Lower leg skin (tissue), 4 donors: Measurements from ENCODE around the gene CREB3. TPM values are rescaled to one million over a fixed set of nuclear protein-coding genes. Genes with fewer than 3 reads are reported as not detected.

Experiments
- DNase-seq, 2 donors: peaks; one replicate each; pipeline ENCODE4 v3.0.0-alpha.2; 2019; ENCODE audit warnings: low spot score in 2 of 2
- H3K4me3 ChIP-seq: fragments of 200-600 bp; sonication (generic); 2 replicates; pipeline ENCODE4 v1.5.1; 2017; ENCODE audit warnings: mild to moderate bottlenecking, low read depth; ENCODE audit not compliant: poor library complexity, severe bottlenecking
- POLR2A ChIP-seq, 2 donors: fragments of 450-650 bp; IDR thresholded peaks; one replicate each; pipeline ENCODE4 v1.6.1; 2016 to 2017; ENCODE audit warnings: antibody characterized with exemption in 2 of 2, mild to moderate bottlenecking in 1 of 2, moderate library complexity in 1 of 2
- WGBS, 2 donors: methylation state at CpG; one replicate each; pipeline ENCODE4 v1.1.5; 2018; 5-methylcytosine and 5-hydroxymethylcytosine counted together
- intact Hi-C: fragments of 100-400 bp; cut with DNase I; formaldehyde crosslinking; loops from one replicate; pipeline ENCODE4 v1.15.0; 2023; ENCODE audit warnings: low total_unique reads
- total RNA-seq, 4 donors: library from RNA; depleted of rRNA; stranded (reverse); fragments of >200 nt; gene quantifications; one replicate each; pipeline ENCODE4 v1.1.0, GENCODE V29; 2016
- TF ChIP-seq, protein P1 (sequence below), 3 donors: fragments of 450-650 bp; IDR thresholded peaks; one replicate each; pipeline ENCODE4 v1.5.1; 2016; ENCODE audit warnings: antibody characterized with exemption in 3 of 3, mild to moderate bottlenecking in 3 of 3, moderate library complexity in 2 of 3

CREB3 gene
- total RNA-seq, 4 donors from 2014 or later, result 18.2 to 26.6 (median 20.5) TPM

DNA sequence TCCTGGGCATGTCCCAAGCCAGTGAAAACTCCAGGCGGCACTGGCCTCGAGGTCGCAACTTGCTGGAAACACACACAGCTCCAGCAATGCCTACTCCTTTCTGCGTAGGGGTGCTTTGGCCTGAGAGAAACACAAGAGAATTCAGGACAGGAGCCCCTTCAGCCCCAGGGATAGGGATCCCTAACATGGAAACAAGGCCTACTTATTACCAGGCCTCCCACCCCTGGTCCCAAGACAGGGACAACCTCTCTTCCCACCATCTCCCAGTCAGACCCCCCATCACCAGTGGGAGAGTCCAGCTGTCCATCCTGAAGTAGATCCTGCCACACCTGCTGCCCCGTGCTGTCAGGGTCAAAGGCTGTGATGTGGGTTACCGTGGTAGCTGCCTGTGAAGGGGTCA lies 7.8 kb downstream of the CREB3 start:
- 92 to 93% methylated on average over 6 of the region's 6 CpGs for WGBS, 2 donors
- TF ChIP-seq, protein P1, sequence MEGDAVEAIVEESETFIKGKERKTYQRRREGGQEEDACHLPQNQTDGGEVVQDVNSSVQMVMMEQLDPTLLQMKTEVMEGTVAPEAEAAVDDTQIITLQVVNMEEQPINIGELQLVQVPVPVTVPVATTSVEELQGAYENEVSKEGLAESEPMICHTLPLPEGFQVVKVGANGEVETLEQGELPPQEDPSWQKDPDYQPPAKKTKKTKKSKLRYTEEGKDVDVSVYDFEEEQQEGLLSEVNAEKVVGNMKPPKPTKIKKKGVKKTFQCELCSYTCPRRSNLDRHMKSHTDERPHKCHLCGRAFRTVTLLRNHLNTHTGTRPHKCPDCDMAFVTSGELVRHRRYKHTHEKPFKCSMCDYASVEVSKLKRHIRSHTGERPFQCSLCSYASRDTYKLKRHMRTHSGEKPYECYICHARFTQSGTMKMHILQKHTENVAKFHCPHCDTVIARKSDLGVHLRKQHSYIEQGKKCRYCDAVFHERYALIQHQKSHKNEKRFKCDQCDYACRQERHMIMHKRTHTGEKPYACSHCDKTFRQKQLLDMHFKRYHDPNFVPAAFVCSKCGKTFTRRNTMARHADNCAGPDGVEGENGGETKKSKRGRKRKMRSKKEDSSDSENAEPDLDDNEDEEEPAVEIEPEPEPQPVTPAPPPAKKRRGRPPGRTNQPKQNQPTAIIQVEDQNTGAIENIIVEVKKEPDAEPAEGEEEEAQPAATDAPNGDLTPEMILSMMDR (IDR thresholded peaks at IDR 0.05), result no peak
- TF ChIP-seq POLR2A (IDR thresholded peaks at IDR 0.05), result no peak
- H3K4me3 ChIP-seq, result no peak overlapping the region
- no peak for DNase-seq
- intact Hi-C loops, result no loop called here

DNA sequence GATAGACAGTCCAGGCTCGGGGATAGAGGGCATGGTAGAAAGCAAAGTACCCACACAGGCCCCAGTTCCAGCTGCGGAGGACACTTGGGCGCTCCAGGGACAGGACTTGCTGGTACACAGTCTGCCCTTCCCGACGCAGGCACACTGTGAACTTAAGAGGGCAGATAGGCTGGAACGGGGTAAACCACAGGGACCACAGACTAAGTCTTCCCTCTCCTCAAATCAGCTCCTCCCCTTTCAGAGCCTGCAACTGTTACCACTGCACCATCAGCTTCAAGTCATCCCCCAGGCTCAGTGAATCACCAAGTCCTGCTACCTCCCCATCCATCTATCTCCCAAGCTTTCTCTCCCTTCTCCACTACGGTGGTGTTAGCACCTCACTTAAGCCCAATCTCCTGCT lies 9.3 kb downstream of the CREB3 start:
- no peak overlapping the region for H3K4me3 ChIP-seq
- DNase-seq, result no peak
- 92 to 93% methylated on average over 7 of the region's 7 CpGs for WGBS, 2 donors
- TF ChIP-seq POLR2A (IDR thresholded peaks at IDR 0.05), result no peak
- TF ChIP-seq, protein P1 (IDR thresholded peaks at IDR 0.05), result no peak
- intact Hi-C loops, result no loop called here

DNA sequence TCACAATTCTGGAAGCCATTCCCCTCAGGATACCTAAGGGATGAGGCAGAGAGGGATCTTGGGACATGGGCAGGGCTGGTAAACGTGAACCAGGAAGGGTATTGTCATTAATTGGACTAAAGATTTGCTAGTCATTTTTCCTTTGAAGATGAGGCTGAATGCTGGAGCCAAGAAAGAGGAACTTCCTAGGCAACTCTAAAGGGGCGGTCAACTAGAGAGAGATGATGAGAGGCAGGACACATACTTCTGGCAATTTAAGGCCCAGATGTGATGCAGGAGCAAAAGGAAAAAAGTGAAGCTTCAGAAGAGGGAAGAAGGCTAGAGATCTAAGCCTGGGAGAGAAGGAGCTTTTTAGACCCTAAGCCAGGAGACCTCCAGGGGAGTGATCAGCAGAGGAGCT lies 11.0 kb downstream of the CREB3 start:
- H3K4me3 ChIP-seq, result no peak overlapping the region
- TF ChIP-seq, protein P1 (IDR thresholded peaks at IDR 0.05), result no peak
- no peak for TF ChIP-seq POLR2A (IDR thresholded peaks at IDR 0.05)
- intact Hi-C loops, result no loop called here
- DNase-seq, result no peak
- 55 to 61% methylated on average over 2 of the region's 2 CpGs for WGBS, 2 donors

DNA sequence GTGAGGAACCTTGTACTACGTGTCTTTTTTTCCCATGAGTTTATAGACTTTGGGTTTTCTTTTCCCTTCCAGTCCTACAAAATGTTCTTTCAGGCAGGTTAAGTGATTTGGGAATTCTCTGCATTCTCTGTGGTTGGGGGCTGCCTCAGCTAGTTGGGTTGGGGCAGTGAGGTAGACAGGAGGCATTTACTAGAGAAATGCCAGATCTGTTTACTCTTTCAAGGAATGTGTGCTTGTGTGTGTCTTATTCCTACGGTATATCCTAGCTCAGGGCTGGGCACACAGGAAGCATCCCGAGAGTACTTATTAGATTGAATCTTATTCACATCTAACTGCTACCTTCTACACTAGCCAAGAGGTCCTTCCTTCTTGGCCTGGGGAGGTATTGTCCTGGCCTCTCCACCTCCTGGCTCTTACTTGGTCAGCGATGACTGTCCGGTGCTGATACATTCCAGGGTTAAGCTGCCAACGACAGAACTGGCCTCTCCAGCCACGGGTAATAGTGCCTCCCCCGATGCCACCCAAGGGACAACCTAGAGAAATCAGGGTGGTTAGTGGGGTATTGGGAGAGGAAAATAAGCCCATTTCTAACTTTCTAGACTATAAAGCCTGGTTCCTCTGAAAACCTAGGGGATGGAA lies 11.5 kb downstream of the CREB3 start:
- peak in 1 of 2 donors; percentile 71 for DNase-seq
- WGBS, 2 donors, result 86 to 92% methylated on average over 8 of the region's 8 CpGs
- intact Hi-C loops, result no loop called here
- TF ChIP-seq, protein P1 (IDR thresholded peaks at IDR 0.05), result no peak
- TF ChIP-seq POLR2A (IDR thresholded peaks at IDR 0.05), result no peak
- no peak overlapping the region for H3K4me3 ChIP-seq

DNA sequence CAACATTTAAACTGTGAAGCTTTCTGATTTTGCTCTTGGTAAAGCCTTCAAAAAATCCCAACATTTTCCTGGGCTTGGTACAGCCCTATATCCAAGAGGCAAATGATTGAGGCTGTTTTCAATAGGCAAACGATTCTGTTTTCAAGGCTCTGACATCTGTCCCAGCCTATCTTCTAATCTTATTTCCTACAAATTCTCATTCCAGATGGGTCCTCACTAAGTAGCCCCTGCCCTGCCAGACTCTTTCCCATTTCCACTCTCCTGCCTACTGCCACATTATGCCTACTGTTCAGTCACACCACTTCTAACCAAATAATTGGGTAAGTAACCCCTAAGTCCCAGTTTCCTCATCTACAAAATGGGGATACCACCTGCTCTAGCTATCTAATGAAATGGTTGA lies 13.1 kb downstream of the CREB3 start:
- 47 to 62% methylated on average over 1 of the region's 1 CpG for WGBS, 2 donors
- intact Hi-C loops, result no loop called here
- TF ChIP-seq, protein P1 (IDR thresholded peaks at IDR 0.05), result no peak
- TF ChIP-seq POLR2A (IDR thresholded peaks at IDR 0.05), result no peak
- no peak for DNase-seq
- no peak overlapping the region for H3K4me3 ChIP-seq

DNA sequence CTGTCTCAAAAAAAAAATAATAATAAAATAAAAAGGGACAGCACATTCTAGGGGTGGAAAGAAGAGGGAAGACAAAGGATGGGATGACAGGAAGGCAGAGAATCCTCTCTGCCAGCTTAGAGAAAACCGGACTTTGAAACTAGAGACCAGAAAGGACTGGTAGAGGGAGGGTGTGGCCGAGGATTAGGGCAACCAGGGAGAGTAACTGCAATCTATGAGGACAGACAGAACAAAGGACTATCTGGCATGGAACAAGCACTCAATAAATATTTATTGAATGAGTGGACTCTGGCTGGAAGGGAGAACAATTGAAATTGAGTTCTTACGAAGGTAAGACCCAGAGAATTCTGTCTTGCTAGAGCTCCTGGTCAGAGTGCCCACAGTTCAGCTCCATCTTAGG lies 14.1 kb downstream of the CREB3 start:
- intact Hi-C loops, result no loop called here
- no peak for DNase-seq
- WGBS, 2 donors, result 38 to 40% methylated on average over 3 of the region's 3 CpGs
- no peak overlapping the region for H3K4me3 ChIP-seq
- no peak for TF ChIP-seq POLR2A (IDR thresholded peaks at IDR 0.05)
- TF ChIP-seq, protein P1 (IDR thresholded peaks at IDR 0.05), result no peak
